HG03439 (cell line): Measurements from ENCODE around the gene FBXL17.
A peak's percentile ranks its signal among the peaks of the same experiment; 100 is the strongest.
"Not testable (repeated sequence)": the region's sequence is repeated elsewhere in the genome, so short reads cannot be mapped to it uniquely, and the experiment has no call there.

Experiments
- ATAC-seq: cut with Tn5 transposase; IDR thresholded peaks from one replicate; pipeline ENCODE4 v1.9.1; 2021; ENCODE audit warnings: mild to moderate bottlenecking, moderate library complexity; ENCODE audit not compliant: unreplicated experiment

FBXL17 gene

GRCh38 chr5:108381954-108382783 is at the start of gene FBXL17:
Gene FBXL17 (minus strand): TSS chr5:108382098.
- ATAC-seq, result peak; percentile 75

- no peak for ATAC-seq
Measured at GRCh38 chr5:108430931-108431608, 49.2 kb upstream of the FBXL17 start.

- ATAC-seq, result no peak
Measured at GRCh38 chr5:108421713-108422112, 39.8 kb upstream of the FBXL17 start.

GRCh38 chr5:108420755-108421154 is 38.9 kb upstream of the FBXL17 start:
- ATAC-seq, result no peak

GRCh38 chr5:108420158-108420557 is 38.3 kb upstream of the FBXL17 start:
- ATAC-seq, result no peak

- ATAC-seq, result no peak
Measured at GRCh38 chr5:108418197-108418596, 36.3 kb upstream of the FBXL17 start.

GRCh38 chr5:108417166-108417670 is 35.3 kb upstream of the FBXL17 start:
- ATAC-seq, result no peak

- no peak for ATAC-seq
Measured at GRCh38 chr5:108415726-108416125, 33.8 kb upstream of the FBXL17 start.

- ATAC-seq, result no peak
Measured at GRCh38 chr5:108409786-108410185, 27.9 kb upstream of the FBXL17 start.

GRCh38 chr5:108405201-108405600 is 23.3 kb upstream of the FBXL17 start:
- not testable (repeated sequence) for ATAC-seq

GRCh38 chr5:108398964-108399363 is 17.1 kb upstream of the FBXL17 start:
- ATAC-seq, result no peak

GRCh38 chr5:108396837-108397236 is 14.9 kb upstream of the FBXL17 start:
- ATAC-seq, result not testable (repeated sequence)

GRCh38 chr5:108387758-108388157 is 5.9 kb upstream of the FBXL17 start:
- no peak for ATAC-seq

- ATAC-seq, result no peak
Measured at GRCh38 chr5:108386345-108387061, 4.6 kb upstream of the FBXL17 start.

- no peak for ATAC-seq
Measured at GRCh38 chr5:108384741-108385140, 2.8 kb upstream of the FBXL17 start.

GRCh38 chr5:108382784-108383330 is 959 bp upstream of the FBXL17 start:
- ATAC-seq, result peak; percentile 5

GRCh38 chr5:108381350-108381953 is 446 bp downstream of the FBXL17 start:
- ATAC-seq, result peak; percentile 52

GRCh38 chr5:108380531-108381349 is 1.2 kb downstream of the FBXL17 start:
- ATAC-seq, result peak; percentile 27

- no peak for ATAC-seq
Measured at GRCh38 chr5:108379722-108380530, 2.0 kb downstream of the FBXL17 start.
